PC-3 (cell line): Measurements from ENCODE around the gene PLXNA4. TPM values are rescaled to one million over a fixed set of nuclear protein-coding genes. Genes with fewer than 3 reads are reported as not detected.

Source experiments
- ATAC-seq: fragments of 200-7000 bp; cut with Tn5 transposase; 2 replicates; pipeline ENCODE4 v1.9.1; 2020; ENCODE audit warnings: mild to moderate bottlenecking, moderate library complexity
- BruUV-seq: library from RNA; stranded (reverse); fragments of 400-500 nt; replicated peaks from 2 replicates; lab custom pipeline; 2021; lab: Mats Ljungman, UMichigan
- CTCF ChIA-PET: fragments of 300-600 bp; sonication (Branson Sonifier 250); formaldehyde crosslinking; loops from one replicate; lab custom pipeline; 2022; ENCODE audit warnings: antibody characterized with exemption; lab: Charles Lee
- POLR2A ChIA-PET: fragments of 300-600 bp; sonication (Branson Sonifier 250); formaldehyde crosslinking; loops from one replicate; lab custom pipeline; 2022; ENCODE audit warnings: antibody characterized with exemption; ENCODE audit not compliant: unreplicated experiment; lab: Charles Lee
- DNase-seq: peaks from one replicate; pipeline ENCODE4 v3.0.0-alpha.2; 2015
- H2AFZ ChIP-seq: fragments of 300-600 bp; sonication (generic); 2 replicates; pipeline ENCODE4 v1.6.0; 2016; ENCODE audit warnings: antibody characterized with exemption, low read length
- H3F3A ChIP-seq: fragments of 300-600 bp; sonication (generic); one replicate; pipeline ENCODE4 v1.6.0; 2017; ENCODE audit warnings: antibody characterized with exemption, low read length, control low read depth, mild to moderate bottlenecking; ENCODE audit not compliant: unreplicated experiment
- H3K27ac ChIP-seq: fragments of 300-600 bp; sonication (generic); 2 replicates; pipeline ENCODE4 v1.5.1; 2016; ENCODE audit warnings: mild to moderate bottlenecking, low read length
- H3K27me3 ChIP-seq: fragments of 300-600 bp; sonication (generic); 2 replicates; pipeline ENCODE4 v1.6.1; 2016; ENCODE audit warnings: low read length, mixed read lengths
- H3K36me3 ChIP-seq: fragments of 300-600 bp; sonication (generic); 2 replicates; pipeline ENCODE4 v1.6.1; 2016; ENCODE audit warnings: low read depth, mixed run types, low read length, mixed read lengths
- H3K4me1 ChIP-seq: fragments of 300-600 bp; sonication (generic); 2 replicates; pipeline ENCODE4 v1.5.1; 2016; ENCODE audit warnings: low read length; ENCODE audit not compliant: insufficient read depth
- H3K4me2 ChIP-seq: fragments of 300-600 bp; sonication (generic); 2 replicates; pipeline ENCODE4 v1.6.0; 2016; ENCODE audit warnings: low read length
- H3K4me3 ChIP-seq: fragments of 300-600 bp; sonication (generic); 2 replicates; pipeline ENCODE4 v1.5.1; 2016; ENCODE audit warnings: mild to moderate bottlenecking, low read length, mixed read lengths
- H3K79me2 ChIP-seq: fragments of 300-600 bp; sonication (generic); 2 replicates; pipeline ENCODE4 v1.6.1; 2017; ENCODE audit warnings: low read length, mixed read lengths
- H3K9ac ChIP-seq: fragments of 300-600 bp; sonication (generic); 2 replicates; pipeline ENCODE4 v1.6.0; 2016; ENCODE audit warnings: mild to moderate bottlenecking, low read length
- H3K9me2 ChIP-seq: fragments of 300-600 bp; sonication (generic); replicated peaks from 2 replicates; pipeline ENCODE4 v1.6.1; 2016; ENCODE audit warnings: mixed run types, low read length, mixed read lengths
- H3K9me3 ChIP-seq: fragments of 300-600 bp; sonication (generic); 2 replicates; pipeline ENCODE4 v1.6.1; 2016; ENCODE audit warnings: low read length, mixed read lengths
- H4K20me1 ChIP-seq: fragments of 300-600 bp; sonication (generic); 2 replicates; pipeline ENCODE4 v1.6.1; 2016; ENCODE audit warnings: low read length, mixed read lengths
- EZH2 ChIP-seq: fragments of 300-600 bp; sonication (generic); IDR thresholded peaks from one replicate; pipeline ENCODE4 v1.6.1; 2017; ENCODE audit warnings: antibody characterized with exemption, mild to moderate bottlenecking, low read length; ENCODE audit not compliant: unreplicated experiment
- EZH2phosphoT487 ChIP-seq: fragments of 300-600 bp; sonication (generic); IDR thresholded peaks from 2 replicates; pipeline ENCODE4 v1.6.1; 2018; ENCODE audit warnings: mild to moderate bottlenecking, antibody characterized with exemption, low read length, borderline replicate concordance
- intact Hi-C: fragments of 100-400 bp; cut with micrococcal nuclease; formaldehyde crosslinking; loops from 2 replicates; pipeline ENCODE4 v1.9.0; 2023
- total RNA-seq: library from RNA; depleted of rRNA; stranded (reverse); fragments of >200 nt; gene quantifications from 2 replicates; pipeline ENCODE4 v1.2.3, GENCODE V29; 2014
- TF ChIP-seq, protein P1 (sequence below): fragments of 300-600 bp; sonication (generic); conservative IDR thresholded peaks from 2 replicates; pipeline ENCODE4 v1.5.1; 2017; ENCODE audit warnings: antibody characterized with exemption, low read depth, mild to moderate bottlenecking, low read length

Gene PLXNA4
- total RNA-seq, 1 experiment from 2014 or later, result 1.2 TPM

DNA sequence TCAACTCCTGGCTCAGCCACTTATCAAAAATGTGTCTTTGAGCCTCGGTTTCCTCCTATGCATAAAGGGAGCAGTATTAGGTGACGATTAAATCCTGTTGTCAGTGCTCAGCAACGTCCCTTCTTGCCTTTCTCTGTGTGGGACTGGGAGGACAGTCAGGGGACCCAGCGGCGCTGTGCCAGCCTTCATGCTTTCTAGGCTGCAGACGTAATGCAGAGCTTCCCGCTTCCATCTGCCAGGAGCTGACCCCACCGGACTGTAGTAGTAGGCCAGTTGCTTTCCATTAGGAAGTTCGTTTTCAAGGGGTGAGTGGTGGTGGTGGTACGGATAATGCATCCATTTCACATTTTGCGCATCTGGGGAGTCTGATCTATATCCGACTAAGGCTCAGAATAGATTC lies 321.8 kb downstream of the PLXNA4 start:
- DNase-seq (no peak), ATAC-seq (no peak)
- POLR2A ChIA-PET, result no interaction called here
- Histone ChIP-seq H3K9me3 (no peaks in the 10 kb centered on the region), H3K4me3 (no peak overlapping the region), H3K4me2 (no peak overlapping the region), H3K4me1 (peaks cover 29% of the 10 kb centered on the region), H3K27ac (no peak overlapping the region), H3F3A (no peaks in the 10 kb centered on the region), H3K79me2 (no peaks in the 10 kb centered on the region), H3K36me3 (no peaks in the 10 kb centered on the region), H3K9ac (no peak overlapping the region), H3K27me3 (no peaks in the 10 kb centered on the region), H4K20me1 (no peaks in the 10 kb centered on the region), H2AFZ (no peak overlapping the region), H3K9me2 (no peaks in the 10 kb centered on the region)
- TF ChIP-seq EZH2phosphoT487 (no peak), EZH2 (no peak)
- TF ChIP-seq, protein P1, sequence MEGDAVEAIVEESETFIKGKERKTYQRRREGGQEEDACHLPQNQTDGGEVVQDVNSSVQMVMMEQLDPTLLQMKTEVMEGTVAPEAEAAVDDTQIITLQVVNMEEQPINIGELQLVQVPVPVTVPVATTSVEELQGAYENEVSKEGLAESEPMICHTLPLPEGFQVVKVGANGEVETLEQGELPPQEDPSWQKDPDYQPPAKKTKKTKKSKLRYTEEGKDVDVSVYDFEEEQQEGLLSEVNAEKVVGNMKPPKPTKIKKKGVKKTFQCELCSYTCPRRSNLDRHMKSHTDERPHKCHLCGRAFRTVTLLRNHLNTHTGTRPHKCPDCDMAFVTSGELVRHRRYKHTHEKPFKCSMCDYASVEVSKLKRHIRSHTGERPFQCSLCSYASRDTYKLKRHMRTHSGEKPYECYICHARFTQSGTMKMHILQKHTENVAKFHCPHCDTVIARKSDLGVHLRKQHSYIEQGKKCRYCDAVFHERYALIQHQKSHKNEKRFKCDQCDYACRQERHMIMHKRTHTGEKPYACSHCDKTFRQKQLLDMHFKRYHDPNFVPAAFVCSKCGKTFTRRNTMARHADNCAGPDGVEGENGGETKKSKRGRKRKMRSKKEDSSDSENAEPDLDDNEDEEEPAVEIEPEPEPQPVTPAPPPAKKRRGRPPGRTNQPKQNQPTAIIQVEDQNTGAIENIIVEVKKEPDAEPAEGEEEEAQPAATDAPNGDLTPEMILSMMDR, result no peak
- intact Hi-C loops, result loop anchor here (5.0 to 10.0 kb wide), 3 partner anchors 187 to 400 kb away; no protein-coding TSS in a partner anchor
- CTCF ChIA-PET, result no interaction called here
- BruUV-seq, result no TSS peak

DNA sequence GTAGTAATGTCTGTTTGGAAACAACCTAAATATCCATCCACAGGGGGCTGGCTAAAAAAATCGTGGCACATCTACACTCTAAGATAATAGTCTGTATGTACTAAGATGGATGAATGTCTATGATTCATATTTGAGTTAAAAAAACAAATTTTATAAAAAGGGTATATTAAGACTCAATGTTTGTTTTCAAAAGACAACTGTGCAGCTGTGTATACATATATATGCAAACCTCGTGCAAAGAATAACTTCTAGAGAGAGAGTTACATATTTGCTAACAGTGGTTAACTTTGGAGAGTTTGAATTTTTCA lies 323.5 kb downstream of the PLXNA4 start:
- Histone ChIP-seq H3K9ac (no peak overlapping the region), H3K9me3 (no peaks in the 10 kb centered on the region), H3K79me2 (no peaks in the 10 kb centered on the region), H3K4me3 (no peak overlapping the region), H4K20me1 (no peaks in the 10 kb centered on the region), H3K4me1 (peaks cover 29% of the 10 kb centered on the region), H3K9me2 (no peaks in the 10 kb centered on the region), H3K27ac (no peak overlapping the region), H3K36me3 (no peaks in the 10 kb centered on the region), H3F3A (no peaks in the 10 kb centered on the region), H3K4me2 (0 out of 2 replicates have a peak overlapping the region, but pooled peaks have one; percentile 6), H3K27me3 (no peaks in the 10 kb centered on the region), H2AFZ (no peak overlapping the region)
- intact Hi-C loops, result loop anchor here (5.0 to 10.0 kb wide), 3 partner anchors 185 to 398 kb away; no protein-coding TSS in a partner anchor
- TF ChIP-seq, protein P1, result no peak
- TF ChIP-seq EZH2 (no peak), EZH2phosphoT487 (no peak)
- CTCF ChIA-PET, result interaction anchor here (0.6 kb wide), 1 partner anchor 140 kb away, joined by 4 read pairs; no protein-coding TSS in a partner anchor
- BruUV-seq, result no TSS peak
- DNase-seq (no peak), ATAC-seq (no peak)
- POLR2A ChIA-PET, result no interaction called here

DNA sequence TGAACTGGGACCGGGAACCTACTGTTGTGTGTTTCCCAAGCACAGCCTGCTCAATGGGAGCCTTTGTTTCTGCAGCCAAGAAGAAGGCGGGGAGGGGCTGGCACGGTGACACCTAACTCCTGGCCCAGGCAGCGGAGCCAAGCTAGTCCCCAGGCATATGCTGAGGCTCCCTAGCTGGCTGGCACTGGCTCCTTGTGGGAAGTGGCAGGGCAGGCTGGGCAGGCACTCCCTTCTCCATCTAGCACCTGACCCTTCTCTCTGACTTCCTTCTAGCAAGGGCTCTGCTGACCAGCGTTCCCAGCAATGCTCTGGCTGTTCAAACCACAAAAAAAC lies 325.0 kb downstream of the PLXNA4 start:
- TF ChIP-seq, protein P1, result no peak
- TF ChIP-seq EZH2, result no peak
- TF ChIP-seq EZH2phosphoT487, result no peak
- H2AFZ ChIP-seq, result peak overlapping the region; percentile 4; the same call in 1 of the 2 replicates
- H3K9me3 ChIP-seq, result no peaks in the 10 kb centered on the region
- H3K9me2 ChIP-seq, result no peaks in the 10 kb centered on the region
- H3K4me3 ChIP-seq, result peak overlapping the region; percentile 11; the same call in 1 of the 2 replicates
- H3K4me1 ChIP-seq, result peaks cover 29% of the 10 kb centered on the region
- H3K9ac ChIP-seq, result no peak overlapping the region
- intact Hi-C loops, result loop anchor here (5.0 to 10.0 kb wide), 3 partner anchors 184 to 396 kb away; no protein-coding TSS in a partner anchor
- H3K36me3 ChIP-seq, result no peaks in the 10 kb centered on the region
- ATAC-seq, result peak; percentile 93
- no peaks in the 10 kb centered on the region for H3K27me3 ChIP-seq
- H3F3A ChIP-seq, result no peaks in the 10 kb centered on the region
- peak overlapping the region; percentile 66 for H3K4me2 ChIP-seq
- H3K27ac ChIP-seq, result peak overlapping the region; percentile 68
- H3K79me2 ChIP-seq, result no peaks in the 10 kb centered on the region
- ChIA-PET CTCF (interaction anchor here (0.5 to 0.8 kb wide), 4 partner anchors 13 to 394 kb away, joined by 3 to 6 read pairs (median 4); no protein-coding TSS in a partner anchor), POLR2A (no interaction called here)
- peak; percentile 79 for DNase-seq
- no peaks in the 10 kb centered on the region for H4K20me1 ChIP-seq
- BruUV-seq, result no TSS peak
